DND-41 (cell line): ENCODE measurements around the gene MAP3K10.

Experiments
- ATAC-seq: fragments of 200-7000 bp; cut with Tn5 transposase; 3 replicates; pipeline ENCODE4 v1.9.1; 2021; ENCODE audit warnings: low read depth; ENCODE audit not compliant: insufficient read depth
- DNase-seq: peaks from one replicate; pipeline ENCODE4 v3.0.0-alpha.2; 2020
- H2AFZ ChIP-seq: 2 replicates; pipeline ENCODE4 v1.6.0; 2012; ENCODE audit warnings: low read depth, low read length
- H3K27ac ChIP-seq: 2 replicates; pipeline ENCODE4 v1.5.1; 2012; ENCODE audit warnings: low read length, inconsistent platforms
- H3K27me3 ChIP-seq: fragments of 200-600 bp; sonication (generic); 2 replicates; pipeline ENCODE4 v1.6.0; 2012; ENCODE audit warnings: low read length, mild to moderate bottlenecking, inconsistent platforms; ENCODE audit not compliant: insufficient read depth, poor library complexity
- H3K36me3 ChIP-seq: 2 replicates; pipeline ENCODE4 v1.5.1; 2012; ENCODE audit warnings: low read length, inconsistent platforms; ENCODE audit not compliant: insufficient read depth
- H3K4me1 ChIP-seq: 2 replicates; pipeline ENCODE4 v1.5.1; 2012; ENCODE audit warnings: mild to moderate bottlenecking, low read length; ENCODE audit not compliant: insufficient read depth
- H3K4me2 ChIP-seq: 2 replicates; pipeline ENCODE4 v1.6.0; 2012; ENCODE audit warnings: mild to moderate bottlenecking, moderate library complexity, low read length, inconsistent platforms; ENCODE audit not compliant: insufficient read depth
- H3K4me3 ChIP-seq, 2 experiments: fragments of 200-600 bp in 1 of 2; shearing (Covaris generic) in 1 of 2; 2 replicates each; pipeline ENCODE4 v1.5.1; 2012 to 2016; ENCODE audit warnings: inconsistent platforms in 2 of 2, low read length in 2 of 2, mild to moderate bottlenecking in 2 of 2, low read depth in 1 of 2, moderate library complexity in 1 of 2
- H3K79me2 ChIP-seq: 2 replicates; pipeline ENCODE4 v1.6.0; 2012; ENCODE audit warnings: low read length, inconsistent platforms; ENCODE audit not compliant: insufficient read depth
- H3K9ac ChIP-seq: 2 replicates; pipeline ENCODE4 v1.6.0; 2012; ENCODE audit warnings: low read depth, mild to moderate bottlenecking, inconsistent platforms, low read length, moderate library complexity
- H3K9me3 ChIP-seq: 2 replicates; pipeline ENCODE4 v1.5.1; 2012; ENCODE audit warnings: low read length, moderate library complexity, mild to moderate bottlenecking, inconsistent platforms; ENCODE audit not compliant: insufficient read depth, severe bottlenecking
- H4K20me1 ChIP-seq: 2 replicates; pipeline ENCODE4 v1.6.0; 2012; ENCODE audit warnings: low read length; ENCODE audit not compliant: insufficient read depth
- CTCF ChIP-seq: IDR thresholded peaks from 2 replicates; pipeline ENCODE4 v1.5.1; 2012; ENCODE audit warnings: borderline replicate concordance, low read length, moderate library complexity, mild to moderate bottlenecking; ENCODE audit not compliant: poor library complexity, severe bottlenecking; ENCODE audit errors: extremely low read depth
- EZH2 ChIP-seq: IDR thresholded peaks from 3 replicates; pipeline ENCODE4 v1.6.1; 2012; ENCODE audit warnings: borderline replicate concordance, low read depth, mild to moderate bottlenecking, moderate library complexity, low read length, inconsistent platforms; ENCODE audit not compliant: severe bottlenecking

MAP3K10 gene

GRCh38 chr19:40231057-40231456 lies 39.8 kb downstream of the MAP3K10 start:
- no peak overlapping the region for H3K4me2 ChIP-seq
- TF ChIP-seq EZH2 (no peak), CTCF (no peak)
- peaks cover 6% of the 10 kb centered on the region; the same call in 1 of the 2 replicates for H4K20me1 ChIP-seq

GRCh38 chr19:40231544-40232424 lies 40.6 kb downstream of the MAP3K10 start:
- ATAC-seq (no peak), DNase-seq (no peak)
- Histone ChIP-seq H3K4me3 (no peak overlapping the region), H3K4me1 (no peaks in the 10 kb centered on the region), H3K79me2 (no peaks in the 10 kb centered on the region), H4K20me1 (peaks cover 6% of the 10 kb centered on the region; the same call in 1 of the 2 replicates), H3K27me3 (no peaks in the 10 kb centered on the region), H3K9ac (no peak overlapping the region), H3K27ac (no peak overlapping the region), H3K36me3 (peaks cover 44% of the 10 kb centered on the region), H3K4me2 (no peak overlapping the region), H2AFZ (no peak overlapping the region), H3K9me3 (no peaks in the 10 kb centered on the region)
- no peak for TF ChIP-seq EZH2
- no peak for TF ChIP-seq CTCF

More at GRCh38 chr19:40231057-40231456, 39.8 kb downstream of the MAP3K10 start:
- Histone ChIP-seq H3K79me2 (no peaks in the 10 kb centered on the region), H3K36me3 (peaks cover 36% of the 10 kb centered on the region), H3K27me3 (no peaks in the 10 kb centered on the region), H3K4me1 (no peaks in the 10 kb centered on the region), H3K4me3 (no peak overlapping the region), H3K9me3 (no peaks in the 10 kb centered on the region), H3K27ac (no peak overlapping the region), H3K9ac (no peak overlapping the region), H2AFZ (no peak overlapping the region)
- ATAC-seq = no peak
- DNase-seq = no peak

GRCh38 chr19:40232479-40232878 lies 41.3 kb downstream of the MAP3K10 start:
- H4K20me1 ChIP-seq = peaks cover 6% of the 10 kb centered on the region; the same call in 1 of the 2 replicates

More at GRCh38 chr19:40232479-40232878, 41.3 kb downstream of the MAP3K10 start:
- DNase-seq = no peak
- no peaks in the 10 kb centered on the region for H3K27me3 ChIP-seq
- no peak overlapping the region for H2AFZ ChIP-seq
- H3K9ac ChIP-seq = no peak overlapping the region
- TF ChIP-seq CTCF = no peak
- TF ChIP-seq EZH2 = no peak
- no peak for ATAC-seq
- H3K4me2 ChIP-seq = no peak overlapping the region
- no peaks in the 10 kb centered on the region for H3K9me3 ChIP-seq
- H3K27ac ChIP-seq = no peak overlapping the region
- peaks cover 49% of the 10 kb centered on the region for H3K36me3 ChIP-seq
- no peaks in the 10 kb centered on the region for H3K79me2 ChIP-seq
- H3K4me3 ChIP-seq = no peak overlapping the region
- no peaks in the 10 kb centered on the region for H3K4me1 ChIP-seq
